ENCODE results near the gene SRSF3.
"Not testable (repeated sequence)": the region's sequence is repeated elsewhere in the genome, so short reads cannot be mapped to it uniquely, and the experiment has no call there.

The SRSF3 gene

DNA sequence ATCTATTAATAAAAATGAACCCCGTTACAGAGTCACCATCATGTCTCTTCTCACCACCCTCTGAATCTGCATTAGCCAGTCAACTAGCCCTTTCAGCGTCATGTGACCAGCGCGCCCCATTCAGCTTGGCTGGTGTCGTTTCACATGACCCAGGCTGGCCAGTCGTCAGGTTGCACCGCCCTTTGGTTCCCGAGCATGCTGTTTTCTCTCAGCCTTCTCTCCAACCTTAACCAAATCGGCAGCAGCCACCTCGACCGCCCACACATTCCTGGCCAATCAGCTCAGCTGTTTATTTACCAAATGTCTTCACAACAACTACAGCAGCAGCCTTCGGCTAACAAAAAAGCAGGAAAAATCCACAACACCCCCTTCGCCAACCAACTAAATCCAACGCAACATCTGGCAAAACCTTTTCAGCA is 5.6 kb downstream of the SRSF3 start:
- TF ChIP-seq, protein P1, sequence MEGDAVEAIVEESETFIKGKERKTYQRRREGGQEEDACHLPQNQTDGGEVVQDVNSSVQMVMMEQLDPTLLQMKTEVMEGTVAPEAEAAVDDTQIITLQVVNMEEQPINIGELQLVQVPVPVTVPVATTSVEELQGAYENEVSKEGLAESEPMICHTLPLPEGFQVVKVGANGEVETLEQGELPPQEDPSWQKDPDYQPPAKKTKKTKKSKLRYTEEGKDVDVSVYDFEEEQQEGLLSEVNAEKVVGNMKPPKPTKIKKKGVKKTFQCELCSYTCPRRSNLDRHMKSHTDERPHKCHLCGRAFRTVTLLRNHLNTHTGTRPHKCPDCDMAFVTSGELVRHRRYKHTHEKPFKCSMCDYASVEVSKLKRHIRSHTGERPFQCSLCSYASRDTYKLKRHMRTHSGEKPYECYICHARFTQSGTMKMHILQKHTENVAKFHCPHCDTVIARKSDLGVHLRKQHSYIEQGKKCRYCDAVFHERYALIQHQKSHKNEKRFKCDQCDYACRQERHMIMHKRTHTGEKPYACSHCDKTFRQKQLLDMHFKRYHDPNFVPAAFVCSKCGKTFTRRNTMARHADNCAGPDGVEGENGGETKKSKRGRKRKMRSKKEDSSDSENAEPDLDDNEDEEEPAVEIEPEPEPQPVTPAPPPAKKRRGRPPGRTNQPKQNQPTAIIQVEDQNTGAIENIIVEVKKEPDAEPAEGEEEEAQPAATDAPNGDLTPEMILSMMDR (conservative IDR thresholded peaks at IDR 0.05; ENCODE audit: low read length): no peak
- peak overlapping the region; percentile 31 for H3K4me3 ChIP-seq (ENCODE audit: low read length)
- DNase-seq (ENCODE audit: low read depth): peak; percentile 45

DNA sequence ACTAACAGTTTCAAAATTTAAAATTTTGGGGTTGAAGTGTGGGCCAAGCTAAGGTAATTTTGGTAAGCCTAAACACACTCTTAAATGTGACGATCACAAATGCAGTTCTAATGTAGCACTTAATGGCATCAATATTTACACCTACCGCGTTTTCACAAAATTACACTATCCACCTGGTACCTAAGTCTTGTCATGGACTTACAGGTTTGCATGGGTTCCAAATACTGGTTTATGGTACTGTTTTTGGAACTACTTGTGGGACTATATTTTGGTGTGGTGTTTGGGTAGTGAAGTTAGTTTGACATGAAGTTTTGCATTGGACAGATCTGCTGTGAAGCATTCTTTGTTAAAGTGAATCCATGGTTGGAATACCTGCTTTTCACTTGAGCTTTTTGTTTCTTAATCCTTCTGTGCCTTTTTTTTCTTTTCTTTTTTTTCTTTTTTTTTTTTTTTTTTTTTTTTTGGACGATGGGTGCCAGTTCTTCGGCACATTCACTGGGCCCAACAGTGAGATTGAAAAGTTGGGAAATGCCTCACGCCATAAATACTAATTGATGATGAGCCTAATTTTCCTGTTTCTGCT is 6.5 kb downstream of the SRSF3 start:
- DNase-seq (ENCODE audit: low read depth): no peak
- peak overlapping the region; percentile 9; the same call in 1 of the 2 replicates for H3K4me3 ChIP-seq (ENCODE audit: low read length)
- TF ChIP-seq, protein P1 (conservative IDR thresholded peaks at IDR 0.05; ENCODE audit: low read length): no peak

DNA sequence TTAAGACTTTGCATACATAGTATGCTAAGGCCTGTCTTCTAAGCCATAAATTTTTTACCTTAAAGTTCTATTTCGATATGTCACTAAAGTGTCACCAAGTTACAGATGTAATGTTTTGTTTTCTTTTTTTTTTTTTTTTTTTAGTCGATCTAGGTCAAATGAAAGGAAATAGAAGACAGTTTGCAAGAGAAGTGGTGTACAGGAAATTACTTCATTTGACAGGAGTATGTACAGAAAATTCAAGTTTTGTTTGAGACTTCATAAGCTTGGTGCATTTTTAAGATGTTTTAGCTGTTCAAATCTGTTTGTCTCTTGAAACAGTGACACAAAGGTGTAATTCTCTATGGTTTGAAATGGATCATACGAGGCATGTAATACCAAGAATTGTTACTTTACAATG is 7.7 kb downstream of the SRSF3 start:
- not testable (repeated sequence) for DNase-seq (ENCODE audit: low read depth); H3K4me3 ChIP-seq (ENCODE audit: low read length)

DNA sequence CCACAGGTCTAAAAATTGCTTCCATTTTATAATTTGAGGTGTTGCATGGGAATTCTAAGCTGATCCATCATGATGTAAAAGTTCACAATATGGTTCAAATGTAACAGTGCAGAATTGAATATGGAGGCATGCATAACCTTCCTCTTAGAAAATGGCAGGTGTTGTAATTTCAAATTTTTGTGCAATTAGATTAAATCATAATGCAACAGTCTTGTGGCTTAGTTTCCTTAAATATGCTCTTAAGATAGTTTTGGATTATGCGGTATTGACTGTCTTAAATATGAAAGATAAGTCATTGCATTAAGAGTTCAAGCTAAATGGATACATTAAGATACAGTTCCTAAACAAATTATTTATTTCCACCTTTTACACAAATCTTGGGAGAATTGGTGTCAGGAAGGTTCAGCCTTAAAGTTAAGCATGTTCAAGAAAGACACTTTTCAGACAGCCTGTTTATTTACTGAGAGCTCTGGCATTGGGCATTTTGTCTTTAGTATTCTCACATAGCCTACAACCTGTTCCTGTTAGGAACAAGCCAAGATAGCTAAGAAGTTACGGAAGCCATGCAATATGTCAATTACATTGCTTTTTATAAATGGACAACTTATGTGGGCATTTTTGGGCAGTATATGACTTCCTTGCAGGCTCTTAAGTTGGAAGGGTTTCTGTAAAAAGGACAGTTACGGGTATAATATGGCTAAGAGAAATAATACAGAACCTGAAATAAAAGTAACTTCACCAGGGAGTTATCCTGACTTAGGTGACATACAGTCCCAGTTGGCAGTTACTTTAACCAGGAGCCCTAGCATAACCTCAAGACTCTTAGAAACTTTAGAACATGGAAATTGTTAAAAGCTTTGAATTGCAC is 9.3 kb downstream of the SRSF3 start:
- H3K4me3 ChIP-seq (ENCODE audit: low read length): no peak overlapping the region
- TF ChIP-seq, protein P1 (conservative IDR thresholded peaks at IDR 0.05; ENCODE audit: low read length): no peak

DNA sequence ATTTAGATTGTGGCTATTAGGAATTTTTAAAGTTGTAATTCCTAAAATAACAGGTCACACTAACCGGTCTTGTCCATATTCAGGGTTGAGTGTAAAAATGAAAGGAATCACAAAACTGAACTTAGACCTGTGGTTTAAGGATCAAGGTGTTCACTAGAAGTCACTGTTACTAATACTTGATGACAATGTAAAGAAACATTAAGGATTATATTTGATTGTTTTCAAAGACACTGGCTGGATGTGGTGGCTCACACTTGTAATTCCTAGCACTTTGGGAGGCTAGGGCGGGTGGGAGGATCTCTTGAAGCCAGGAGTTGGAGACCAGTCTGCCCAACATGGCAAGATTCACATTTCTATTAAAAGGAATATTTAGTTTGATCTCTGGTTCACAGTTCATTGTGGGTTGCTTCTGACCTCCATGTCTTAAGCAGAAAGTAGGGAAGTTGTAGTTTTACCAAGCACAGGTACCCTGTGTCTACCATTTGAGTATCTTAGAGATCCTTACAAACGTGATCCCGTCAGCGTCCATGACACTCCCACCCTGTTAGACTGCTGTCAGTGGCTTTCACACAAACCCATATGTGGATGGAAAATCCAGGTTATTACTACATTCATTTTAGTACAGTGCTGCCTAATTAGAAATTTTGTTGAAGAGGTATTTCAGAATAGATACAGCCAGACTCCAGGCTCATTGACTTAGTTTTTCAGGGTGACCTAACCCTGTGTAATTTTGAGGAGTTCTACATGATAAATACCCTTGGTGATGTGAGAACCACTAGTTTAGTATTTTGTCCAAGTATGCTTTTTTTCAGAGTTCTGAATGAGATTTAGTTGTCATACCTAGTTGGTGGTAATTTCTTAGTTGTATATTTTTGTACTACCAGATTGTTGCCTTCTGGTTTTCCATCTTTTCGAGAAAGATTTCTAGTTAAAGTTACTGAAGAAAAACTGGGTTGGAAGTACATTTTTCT is 10.2 kb downstream of the SRSF3 start:
- TF ChIP-seq, protein P1 (conservative IDR thresholded peaks at IDR 0.05; ENCODE audit: low read length): no peak

More for the DNA sequence above, 9.3 kb downstream of the SRSF3 start:
- DNase-seq (ENCODE audit: low read depth): no peak

DNA sequence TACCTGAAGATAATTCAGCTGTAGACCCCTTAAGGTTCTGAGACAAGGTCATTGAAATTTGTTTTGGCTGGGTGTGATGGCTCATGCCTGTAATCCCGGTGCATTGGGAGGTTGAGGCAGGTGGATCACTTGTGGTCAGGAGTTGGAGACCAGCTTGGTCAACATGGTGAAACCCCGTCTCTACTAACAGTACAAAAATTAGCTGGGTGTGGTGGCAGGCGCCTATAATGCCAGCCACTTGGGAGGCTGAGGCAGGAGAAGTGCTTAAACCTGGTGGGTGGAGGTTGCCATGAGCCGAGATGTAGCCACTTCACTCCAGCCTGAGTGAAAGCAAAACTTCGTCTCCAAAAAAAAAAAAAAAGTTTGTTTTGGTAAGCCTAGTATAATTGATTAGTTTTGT is 11.0 kb downstream of the SRSF3 start:
- no peak for DNase-seq (ENCODE audit: low read depth)
- TF ChIP-seq, protein P1 (conservative IDR thresholded peaks at IDR 0.05; ENCODE audit: low read length): no peak
- H3K4me3 ChIP-seq (ENCODE audit: low read length): no peak overlapping the region

More for the DNA sequence above, 10.2 kb downstream of the SRSF3 start:
- DNase-seq (ENCODE audit: low read depth): no peak
- H3K4me3 ChIP-seq (ENCODE audit: low read length): no peak overlapping the region

Measured in AG10803 (cell line).